Activated CD8-positive, alpha-beta memory T cell treated with anti-CD3 and anti-CD28 coated beads, Interleukin-2, amount 50 U/mL, for 48 hours (primary cell): ENCODE results near the gene ATP8B3.

ENCODE experiments used
- DNase-seq: peaks from one replicate; pipeline ENCODE4 v3.0.0-alpha.2; 2020

The ATP8B3 gene

DNA sequence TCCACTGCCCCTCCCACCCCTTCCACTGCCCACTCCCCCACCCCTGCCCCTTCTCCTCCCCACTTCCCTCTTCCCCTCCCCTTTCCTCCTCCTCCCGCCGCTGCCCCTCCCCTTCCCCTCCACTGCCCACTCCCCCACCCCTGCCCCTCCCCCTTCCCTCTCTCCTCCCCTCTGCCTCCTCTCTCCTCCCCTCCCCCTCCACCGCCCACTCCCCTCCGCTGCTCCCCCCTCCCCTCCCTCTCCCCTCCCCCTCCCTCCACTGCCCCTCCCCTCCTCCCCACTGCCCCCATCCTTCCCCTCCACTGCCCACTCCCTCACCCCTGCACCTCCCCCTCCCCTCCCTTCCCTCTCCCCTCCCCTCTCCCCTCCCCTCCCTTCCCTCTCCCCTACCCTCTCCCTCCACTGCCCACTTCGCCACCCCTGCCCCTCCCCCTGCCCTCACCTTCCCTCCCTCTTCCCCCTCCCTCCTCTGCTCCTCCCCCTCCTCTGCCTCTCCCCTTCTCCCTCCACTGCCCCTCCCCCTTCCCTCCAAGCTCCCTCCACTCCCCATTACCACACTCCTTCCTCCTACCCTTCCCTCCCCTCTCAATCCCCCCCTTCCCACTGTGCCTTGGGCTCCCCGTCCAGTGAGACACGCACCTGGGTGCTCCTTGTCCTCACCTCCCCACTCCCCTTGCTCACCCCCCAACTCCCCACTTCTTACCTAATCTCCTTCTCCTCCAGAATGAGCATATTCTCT, 21.9 kb downstream of the ATP8B3 start:
- DNase-seq, result no peak

DNA sequence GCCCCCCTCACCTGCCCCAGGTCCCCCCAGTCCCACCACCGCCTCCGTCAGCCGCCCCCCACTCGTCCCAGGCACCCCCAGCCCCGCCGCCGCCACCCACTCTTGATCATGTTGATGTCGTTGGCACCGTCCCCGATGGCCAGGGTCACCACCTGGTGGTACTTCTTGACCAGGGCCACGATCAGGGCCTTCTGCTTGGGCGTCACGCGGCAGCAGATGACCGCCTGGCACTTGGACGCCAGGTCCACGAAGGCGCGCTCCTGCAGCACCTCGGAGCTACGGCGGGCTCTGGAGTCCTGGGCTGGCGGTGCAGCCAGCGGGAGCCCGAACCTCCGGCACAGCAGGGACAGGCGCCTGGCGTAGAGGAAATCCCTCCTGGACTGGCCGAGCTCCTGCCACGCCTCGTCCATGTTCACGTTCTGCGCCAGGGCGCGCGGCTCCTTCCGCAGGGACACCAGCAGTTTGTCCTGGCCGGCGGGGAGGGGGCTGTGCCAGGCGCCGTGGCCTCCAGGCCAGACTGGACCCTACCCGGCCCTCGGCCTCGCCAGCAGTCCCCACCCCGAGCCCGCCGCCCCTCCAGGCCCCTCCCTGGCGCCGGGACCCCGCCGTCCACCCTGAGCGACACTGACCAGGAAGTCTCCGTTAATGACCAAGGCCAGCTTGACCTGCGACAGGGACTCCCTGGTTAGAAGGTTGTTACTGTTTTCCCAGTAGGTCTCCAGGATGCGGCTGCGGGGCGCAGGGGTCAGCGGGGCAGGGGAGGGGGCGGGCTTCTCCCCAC, 22.6 kb downstream of the ATP8B3 start:
- DNase-seq, result no peak

DNA sequence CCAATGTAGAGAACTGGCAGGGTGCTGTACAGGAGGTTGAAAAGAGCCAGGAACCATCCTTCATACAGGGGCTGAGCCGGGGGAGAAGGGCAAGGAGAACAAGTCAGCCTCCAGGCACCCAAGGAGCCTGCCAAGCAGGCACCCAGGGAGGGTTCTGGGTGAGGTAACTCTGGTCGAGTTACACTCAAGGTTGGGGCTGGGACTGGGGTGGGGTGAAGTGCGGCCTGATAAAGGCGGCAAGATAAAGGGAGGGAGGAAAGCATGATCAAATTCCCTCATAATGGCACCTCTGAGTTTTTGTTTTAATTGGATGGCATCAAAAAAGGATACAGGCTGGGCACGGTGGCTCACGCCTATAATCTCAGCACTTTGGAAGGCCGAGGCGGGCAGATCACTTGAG, 25.0 kb downstream of the ATP8B3 start:
- DNase-seq, result no peak

DNA sequence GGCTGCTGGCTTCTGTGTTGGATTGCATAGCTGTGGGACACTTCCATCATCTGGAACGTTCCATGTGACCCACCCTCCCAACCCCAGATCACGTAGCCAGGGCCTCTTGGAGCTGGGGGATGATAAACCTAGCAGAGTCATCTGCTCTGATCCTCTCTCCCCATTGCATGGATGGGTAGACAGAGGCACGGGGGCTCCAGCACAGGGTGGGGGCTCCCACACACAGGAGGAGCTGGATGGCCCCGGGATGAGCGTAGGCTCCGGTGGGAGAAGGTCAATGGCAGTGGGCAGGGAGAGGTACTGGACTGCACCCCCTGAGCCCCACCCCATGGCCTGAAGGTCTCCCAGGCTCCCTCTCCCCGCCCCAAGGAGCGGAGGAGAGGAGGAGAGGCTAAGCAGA, 25.4 kb downstream of the ATP8B3 start:
- no peak for DNase-seq

DNA sequence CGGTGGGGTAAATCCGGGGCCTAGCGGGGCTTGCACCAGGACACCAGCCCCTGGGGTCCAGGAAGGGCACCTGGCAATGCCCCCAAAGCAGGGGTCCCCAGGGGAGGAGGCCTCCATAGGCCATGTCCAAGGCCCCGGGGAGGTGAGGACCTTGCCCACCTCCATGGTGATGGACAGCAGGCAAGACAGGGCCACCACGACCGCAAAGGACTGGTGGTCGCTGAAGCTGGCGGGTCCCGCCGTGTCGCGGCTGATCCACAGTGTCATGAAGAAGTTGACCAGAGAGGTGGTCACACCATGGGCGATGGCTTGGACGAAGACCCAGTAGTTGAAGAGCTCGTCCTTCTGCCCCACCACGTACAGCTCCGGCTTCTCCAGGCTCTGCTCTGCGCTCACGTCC, 26.8 kb downstream of the ATP8B3 start:
- no peak for DNase-seq

DNA sequence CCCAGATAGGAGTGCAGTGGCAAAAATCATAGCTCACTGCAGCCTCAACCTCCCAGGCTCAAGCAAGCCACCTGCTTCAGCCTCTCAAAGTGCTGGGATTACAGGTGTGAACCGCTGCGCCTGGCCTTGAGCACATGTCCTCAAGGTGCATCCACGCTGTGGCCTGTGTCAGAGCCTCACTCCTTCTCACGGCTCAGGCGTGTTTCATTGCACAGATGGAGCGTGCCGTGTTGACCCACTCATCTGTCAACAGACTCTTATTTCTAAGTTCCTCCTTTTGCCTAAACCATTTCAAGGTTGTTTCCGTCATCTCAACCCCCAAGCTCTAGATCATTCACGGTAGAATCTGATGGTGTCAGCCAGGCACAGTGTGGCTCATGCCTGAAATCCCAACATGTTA, 28.2 kb downstream of the ATP8B3 start:
- DNase-seq, result no peak

DNA sequence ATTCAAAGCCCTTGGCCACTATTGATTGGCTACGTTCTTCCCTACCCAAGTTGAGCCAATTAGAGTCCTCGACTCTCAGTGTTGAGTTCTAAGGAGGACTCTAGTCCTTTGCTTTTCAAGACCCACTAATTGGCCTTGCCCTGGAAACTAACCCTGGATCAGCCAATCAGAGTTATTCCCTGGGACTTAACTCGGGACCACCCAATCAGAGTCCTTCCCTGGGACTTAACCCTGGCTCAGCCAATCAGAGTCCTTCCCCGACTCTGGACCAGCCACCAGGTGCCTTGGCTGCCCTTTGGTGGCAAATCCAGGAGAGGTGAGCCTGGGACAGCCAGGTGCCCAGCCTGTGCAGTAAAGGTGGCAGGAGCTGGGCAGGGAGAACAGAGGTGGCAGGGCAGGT, 28.7 kb downstream of the ATP8B3 start:
- DNase-seq, result no peak

DNA sequence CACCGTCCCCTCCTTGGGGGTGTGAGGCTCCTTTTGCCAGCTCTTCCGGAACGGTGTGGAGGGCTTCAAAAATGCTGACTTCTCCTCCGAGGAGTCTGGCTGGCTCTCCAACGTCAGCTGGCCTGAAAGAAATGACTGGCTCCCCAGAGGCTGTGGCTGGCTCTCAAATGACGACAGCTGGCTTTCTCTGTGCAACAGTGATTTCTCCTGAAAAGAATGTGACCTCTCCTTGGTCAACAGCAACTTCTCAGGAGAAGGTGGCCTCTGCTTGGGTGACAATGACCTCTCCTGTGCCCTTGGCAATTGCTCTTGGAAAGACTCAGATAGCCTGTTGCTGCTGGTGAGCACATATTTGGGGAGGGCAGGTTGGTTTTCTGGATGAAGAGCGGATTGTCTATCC, 29.6 kb downstream of the ATP8B3 start:
- no peak for DNase-seq

DNA sequence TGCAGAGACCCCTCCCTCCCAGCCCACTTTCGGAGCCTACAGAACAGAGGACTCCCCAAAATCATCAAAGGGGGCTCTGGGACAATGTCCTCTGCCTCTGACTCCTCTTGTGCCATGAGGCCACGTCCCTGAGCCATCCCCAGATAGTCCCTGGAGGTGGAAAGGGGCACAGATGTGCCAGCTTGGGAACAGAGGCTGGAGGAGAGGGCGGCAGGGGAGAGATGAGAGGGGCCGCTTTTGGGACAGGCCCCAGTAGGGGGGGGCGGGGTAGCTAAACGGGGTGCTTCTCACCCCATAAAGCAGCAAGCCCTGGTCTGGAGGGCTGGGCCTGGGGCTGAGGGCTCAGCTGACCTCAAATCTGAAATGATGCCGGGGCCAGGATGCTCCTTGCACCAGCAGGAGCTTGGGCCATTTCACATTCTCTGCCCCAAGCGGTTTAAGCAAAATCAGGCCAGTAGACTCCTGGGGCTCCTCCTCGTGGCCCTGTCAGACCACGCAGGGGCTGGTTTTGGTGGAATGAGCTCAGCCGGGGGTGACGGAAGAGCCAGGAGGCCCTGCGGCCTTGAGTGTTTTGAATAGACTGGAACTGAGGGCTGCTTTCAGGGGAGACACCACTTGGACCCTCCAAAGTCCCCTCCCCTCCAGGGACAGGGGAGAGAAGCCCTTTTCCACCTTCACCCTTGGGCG, 31.7 kb downstream of the ATP8B3 start:
- no peak for DNase-seq

DNA sequence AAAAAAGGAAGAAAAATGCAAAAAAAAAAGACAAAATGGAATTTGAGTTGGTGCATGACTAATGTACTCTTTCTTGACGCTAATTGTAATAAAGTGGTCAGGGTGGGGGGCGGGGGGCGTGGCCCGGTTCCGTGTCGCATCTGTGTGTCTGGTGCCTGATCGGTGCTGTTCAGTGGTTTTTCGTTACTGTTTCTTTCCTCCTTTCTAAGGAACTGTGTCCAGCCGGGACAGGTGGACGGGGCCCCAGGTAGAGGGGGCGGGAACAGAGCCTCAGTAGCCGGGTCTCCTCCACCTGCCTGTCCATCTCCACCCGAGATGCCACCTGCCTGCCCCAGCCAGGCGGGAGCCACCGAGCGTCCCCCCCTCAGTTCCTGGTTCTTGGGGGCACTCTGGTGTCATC, 32.5 kb downstream of the ATP8B3 start:
- DNase-seq, result no peak

DNA sequence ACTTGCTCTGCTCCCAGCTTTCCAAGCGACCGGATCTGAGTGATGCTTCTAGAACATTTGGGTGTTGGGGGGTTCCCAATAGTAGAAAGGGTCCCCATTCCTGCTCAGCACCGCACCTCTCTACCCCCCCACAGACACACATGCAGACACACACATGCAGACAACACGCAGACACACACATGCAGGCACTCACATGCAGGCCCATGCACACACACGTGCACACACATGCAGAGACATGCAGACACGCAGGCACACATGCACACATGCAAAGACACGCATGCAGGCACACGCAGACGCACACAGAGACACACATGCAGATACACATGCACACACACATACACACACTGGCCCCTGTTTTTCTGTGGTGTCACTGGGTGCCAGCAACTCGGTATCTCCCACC, 34.9 kb downstream of the ATP8B3 start:
- no peak for DNase-seq

DNA sequence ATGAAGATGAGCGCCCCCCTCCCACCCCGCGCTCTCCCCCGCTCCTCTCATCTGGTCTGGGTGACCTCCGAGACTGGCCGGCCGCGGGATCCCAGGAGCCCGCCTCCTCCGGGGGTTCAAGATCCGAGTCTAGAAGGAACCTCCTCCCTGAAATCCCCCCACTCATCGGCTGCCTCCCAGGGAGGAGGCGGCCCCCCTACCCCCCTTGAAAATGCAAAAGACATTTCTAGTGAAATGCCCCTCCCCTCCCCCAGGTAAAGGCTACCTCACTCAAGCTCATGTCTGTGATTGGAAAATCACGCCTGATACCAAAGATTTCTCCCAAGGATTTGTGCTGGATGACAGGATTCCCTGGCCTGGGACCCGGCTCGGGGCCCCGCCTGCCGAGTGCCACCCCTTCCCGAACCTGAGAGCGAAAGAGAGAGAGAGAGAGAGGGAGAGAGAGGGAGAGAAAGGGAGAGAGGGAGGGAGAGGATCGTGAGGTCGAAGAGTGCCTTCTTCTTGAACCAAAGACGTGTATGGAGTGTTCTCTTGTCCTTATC, 35.4 kb downstream of the ATP8B3 start:
- DNase-seq, result no peak

DNA sequence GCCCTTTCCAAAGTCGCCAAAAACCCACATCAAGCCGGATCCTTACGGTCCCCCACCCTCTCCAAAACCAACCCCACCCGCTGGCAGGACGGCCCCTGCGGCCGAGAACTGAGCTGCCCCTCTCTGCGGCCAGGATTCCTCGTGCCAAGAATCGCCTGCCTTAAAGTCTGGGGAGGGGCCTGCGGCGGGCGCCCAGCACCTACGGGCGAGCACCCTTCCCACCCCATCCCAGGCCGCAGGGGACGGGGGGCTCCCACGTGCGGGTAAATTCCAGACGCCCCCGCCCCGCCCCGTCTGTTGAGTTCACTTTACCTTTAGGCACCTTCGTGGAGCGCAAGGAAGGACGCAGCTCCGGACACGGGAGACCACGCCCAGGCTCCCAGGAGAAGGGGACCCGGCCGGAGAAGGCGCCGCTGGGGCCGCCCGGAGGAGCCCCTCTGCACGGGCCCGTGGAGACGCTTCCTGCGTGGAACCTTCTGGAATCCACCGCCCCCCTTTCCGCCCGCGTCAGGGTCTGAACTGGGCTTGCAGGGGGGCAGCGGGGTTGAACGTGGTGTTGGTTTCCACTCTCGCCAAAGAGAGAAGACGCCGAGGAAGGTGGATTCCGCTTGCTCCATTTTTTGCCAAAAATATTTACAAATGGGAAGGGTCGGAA, 36.0 kb downstream of the ATP8B3 start:
- no peak for DNase-seq

DNA sequence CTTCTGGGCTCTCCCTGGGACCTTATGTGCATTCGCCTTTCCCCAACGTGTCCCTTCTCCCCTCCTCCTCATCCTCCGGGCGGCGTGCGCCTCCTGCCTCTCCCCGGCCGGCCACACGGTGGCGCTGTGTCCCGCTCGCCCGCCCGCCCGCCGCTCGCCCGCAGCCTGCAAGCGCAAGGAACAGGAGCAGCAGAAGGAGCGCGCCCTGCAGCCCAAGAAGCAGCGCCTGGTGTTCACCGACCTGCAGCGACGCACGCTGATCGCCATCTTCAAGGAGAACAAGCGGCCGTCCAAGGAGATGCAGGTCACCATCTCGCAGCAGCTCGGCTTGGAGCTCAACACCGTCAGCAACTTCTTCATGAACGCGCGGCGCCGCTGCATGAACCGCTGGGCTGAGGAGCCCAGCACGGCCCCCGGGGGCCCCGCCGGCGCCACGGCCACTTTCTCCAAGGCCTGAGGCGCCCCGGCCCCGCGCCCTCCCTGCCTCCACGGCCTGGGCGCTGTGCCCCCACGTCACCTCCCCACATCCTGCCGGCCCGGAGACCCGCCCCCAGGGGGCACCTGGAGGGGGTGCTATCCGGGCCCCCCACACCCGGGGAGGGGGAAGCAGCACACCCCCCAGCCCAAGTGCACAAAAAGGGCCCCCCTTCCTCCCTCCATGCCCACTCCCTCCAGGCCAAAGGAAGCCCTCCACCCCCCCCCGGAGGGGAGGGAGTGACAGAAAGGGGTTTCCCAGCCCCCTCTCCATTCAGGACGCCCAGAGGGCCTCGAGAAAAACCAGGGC, 36.9 kb downstream of the ATP8B3 start:
- DNase-seq, result peak; percentile 80

DNA sequence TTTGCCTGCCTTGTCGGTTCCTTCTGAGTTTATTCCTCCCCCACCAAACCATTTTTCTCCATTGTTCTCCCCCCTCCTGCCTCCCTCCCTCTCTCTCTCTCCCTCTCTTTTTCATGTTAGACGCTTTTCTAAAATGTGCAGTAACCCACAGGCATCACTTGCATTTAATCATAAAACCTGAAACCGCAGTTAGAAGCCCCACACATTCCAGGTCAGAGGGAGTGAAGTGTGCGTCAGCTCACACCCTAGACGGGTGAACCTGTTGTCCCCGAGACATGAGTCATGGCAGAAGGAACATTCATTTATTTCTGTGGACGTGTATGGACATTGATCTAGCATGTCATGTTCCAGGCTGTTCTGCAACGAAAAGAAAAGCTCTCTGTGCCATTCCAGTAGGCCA, 38.9 kb downstream of the ATP8B3 start:
- DNase-seq, result no peak

DNA sequence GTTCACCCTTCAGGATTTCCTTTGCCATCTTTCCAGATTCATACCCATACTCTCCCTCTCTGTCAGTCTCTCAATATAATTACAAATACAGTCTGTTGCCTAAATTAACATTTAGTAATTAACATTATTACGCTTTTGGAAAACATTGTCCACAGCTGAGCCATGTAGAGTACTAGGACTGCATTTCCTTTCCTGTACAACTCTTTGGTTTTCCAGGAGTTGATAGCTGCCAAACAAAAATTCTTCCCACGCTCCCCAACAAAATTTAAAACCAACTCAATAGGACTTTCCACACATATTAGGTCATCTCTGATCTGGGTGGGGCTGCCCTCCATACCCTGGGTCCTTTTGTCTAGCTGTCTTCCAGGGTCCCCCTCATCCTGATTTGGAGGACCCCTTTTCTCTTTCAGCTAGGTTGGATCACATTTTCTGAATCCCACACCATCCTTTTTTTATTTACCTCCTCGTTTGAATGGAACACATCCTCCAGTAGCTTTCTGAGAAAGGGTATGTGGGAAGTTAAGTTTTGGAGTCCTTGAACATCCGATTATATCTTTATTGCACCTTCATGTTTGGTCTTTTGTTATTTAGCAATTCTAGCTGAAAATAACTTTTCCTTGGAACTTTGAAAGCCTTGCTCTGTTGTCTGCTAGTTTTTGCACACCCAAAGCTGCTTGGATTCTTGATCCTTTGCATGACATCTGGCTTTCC, 41.1 kb downstream of the ATP8B3 start:
- no peak for DNase-seq

DNA sequence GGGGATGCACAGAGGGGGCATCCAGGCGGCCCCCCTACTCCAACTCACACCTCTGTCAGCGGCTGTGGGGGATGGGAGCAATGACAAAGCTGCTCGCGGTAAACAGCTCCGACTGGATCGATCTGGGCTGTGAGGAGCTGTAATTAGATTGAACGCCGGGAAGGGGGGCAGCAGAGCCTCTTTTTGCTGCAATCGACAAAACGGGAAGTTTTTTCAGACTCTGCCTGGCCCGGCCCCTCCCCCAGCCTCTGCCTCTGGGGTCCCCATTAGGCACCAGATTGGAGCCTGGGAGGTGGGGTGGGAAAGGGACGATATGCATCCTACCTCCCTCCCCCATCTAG, 42.5 kb downstream of the ATP8B3 start:
- no peak for DNase-seq

DNA sequence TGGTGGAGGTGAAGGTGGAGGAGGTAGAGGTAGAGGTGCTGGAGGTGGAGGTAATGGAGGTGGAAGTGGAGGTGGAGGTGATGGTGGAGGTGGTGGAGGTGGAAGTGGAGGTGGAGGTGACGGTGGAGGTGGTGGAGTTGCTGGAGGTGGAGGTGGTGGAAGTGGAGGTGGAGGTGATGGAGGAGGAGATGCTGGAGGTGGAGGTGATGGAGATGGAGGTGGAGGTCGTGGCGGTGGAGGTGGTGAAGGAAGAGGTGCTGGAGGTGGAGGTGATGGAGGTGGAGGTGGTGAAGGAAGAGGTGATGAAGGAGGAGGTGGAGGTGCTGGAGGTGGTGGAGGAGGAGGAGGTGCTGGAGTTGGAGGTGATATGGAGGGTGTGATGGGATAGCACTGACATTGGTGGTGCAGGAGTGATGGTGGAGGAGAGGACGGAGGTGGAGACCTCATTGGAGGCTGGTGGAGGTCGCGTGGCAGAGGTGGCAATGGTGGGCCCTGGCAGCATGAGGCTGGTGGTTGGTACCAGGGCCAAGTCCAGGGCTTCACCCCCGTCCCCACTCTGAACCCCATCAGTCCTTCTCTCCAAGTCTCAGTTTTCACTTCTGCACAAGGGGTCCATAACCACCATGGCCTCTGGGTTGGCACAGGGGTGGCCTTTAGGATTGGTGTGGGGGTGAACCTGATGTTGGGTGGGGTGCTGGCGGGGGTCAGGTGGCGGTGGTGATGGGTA, 43.0 kb downstream of the ATP8B3 start:
- no peak for DNase-seq

DNA sequence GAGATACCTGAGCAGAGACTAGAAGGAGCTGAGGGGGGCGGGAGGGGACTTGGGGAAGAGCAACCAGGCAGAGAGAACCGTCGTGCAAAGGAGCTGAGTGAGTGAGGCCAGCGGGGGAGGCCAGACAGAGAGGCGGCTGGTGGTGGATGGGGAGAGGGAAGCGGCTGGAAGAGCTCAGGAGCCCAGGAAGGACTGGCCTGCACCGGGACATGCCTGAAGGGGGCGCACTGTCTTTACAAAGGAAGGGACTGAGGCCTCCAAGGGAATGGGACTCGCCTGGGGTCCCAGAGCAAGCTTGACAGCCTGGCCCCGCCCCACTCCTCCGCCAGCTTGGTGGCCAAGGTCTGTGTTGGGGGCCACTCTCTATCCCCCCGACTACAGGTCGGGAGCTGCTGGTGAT, 43.8 kb downstream of the ATP8B3 start:
- DNase-seq, result no peak

DNA sequence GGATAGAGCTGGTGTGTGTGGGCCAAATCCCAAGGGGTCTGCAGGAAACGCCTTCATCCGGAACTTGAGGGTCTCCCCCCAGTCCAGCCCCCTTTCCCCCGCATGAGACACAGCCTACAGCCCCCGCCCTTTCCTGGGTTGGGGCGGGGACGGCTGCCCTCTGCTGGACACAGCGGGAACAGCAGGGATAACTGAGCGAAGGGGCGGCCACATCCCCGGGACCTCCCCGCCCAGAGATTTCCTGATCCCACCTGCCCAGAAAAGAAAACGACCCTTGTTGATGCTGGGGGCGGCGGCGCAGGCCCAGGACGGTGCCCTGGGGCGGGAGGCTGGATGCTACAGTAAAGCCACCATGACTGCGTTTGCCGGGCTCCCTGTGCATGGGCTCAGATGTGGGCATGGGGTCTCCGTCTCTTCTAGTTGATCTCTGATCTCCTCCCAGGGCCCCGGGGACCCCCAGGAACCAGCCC, 44.6 kb downstream of the ATP8B3 start:
- peak; percentile 90 for DNase-seq

DNA sequence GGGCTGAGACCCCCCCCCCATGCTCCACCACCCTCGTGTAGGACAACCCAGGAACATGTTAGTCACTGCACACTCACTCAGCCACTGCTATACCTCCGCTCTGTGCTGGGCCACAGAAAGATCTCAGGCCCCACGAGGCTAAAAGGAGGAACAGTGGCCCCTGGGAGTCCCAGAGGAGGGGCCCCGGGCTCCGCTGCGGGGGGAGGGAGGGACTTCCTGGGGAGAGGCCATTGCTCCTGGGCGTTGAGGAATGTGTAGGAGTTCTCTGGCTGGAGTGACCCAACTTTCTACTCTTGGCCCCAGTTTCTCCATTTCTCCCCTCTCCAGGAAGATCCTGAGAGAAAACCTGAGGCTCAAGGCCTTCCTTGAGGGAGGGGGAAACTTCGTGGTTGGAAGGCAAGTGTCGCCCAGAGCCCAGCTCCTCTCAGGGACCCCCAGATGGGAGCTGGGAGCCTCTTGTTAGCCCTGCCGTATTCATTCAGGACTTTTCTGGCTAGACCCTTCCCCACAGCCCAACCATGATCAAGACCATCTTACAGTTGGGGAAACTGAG, 45.2 kb downstream of the ATP8B3 start:
- no peak for DNase-seq
